ENCODE data around the gene SMYD3. TPM values are rescaled to one million over a fixed set of nuclear protein-coding genes. Genes with fewer than 3 reads are reported as not detected.
A peak's percentile ranks its signal among the peaks of the same experiment; 100 is the strongest.

Gene SMYD3
- total and polyA plus RNA-seq, 2 donors (not counting 1 experiment from before 2014, with no cell fraction given) = 69.4 to 83.1 TPM

DNA sequence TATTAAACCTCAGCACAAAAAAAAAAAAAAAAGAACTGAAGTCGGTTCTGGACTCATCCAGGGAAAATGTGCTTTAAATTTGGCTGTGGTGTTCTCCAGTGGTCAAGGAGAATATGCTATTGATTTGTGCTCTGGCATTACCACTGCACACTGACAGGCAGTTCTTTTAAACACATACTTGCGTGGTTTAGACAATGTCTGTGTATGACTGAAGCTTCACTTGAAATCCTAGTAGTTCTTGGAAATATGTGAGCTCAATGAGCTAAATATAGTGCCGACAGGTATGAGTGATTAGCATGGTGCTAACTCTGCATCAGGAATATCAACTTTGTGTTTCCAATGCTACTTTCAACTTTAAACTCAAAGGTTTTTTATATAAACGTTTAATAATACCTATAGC lies 415.6 kb downstream of the SMYD3 start:
- H3K27me3 ChIP-seq (ENCODE audit: control insufficient read depth, insufficient read depth, low read length) = no peaks in the 10 kb centered on the region
- H3K4me1 ChIP-seq (ENCODE audit: control insufficient read depth, extremely low read depth, insufficient read depth, low read length) = no peaks in the 10 kb centered on the region
- no peaks in the 10 kb centered on the region for H3K9me3 ChIP-seq (ENCODE audit: control insufficient read depth, insufficient read depth, low read depth, low read length)
- H3K9ac ChIP-seq (ENCODE audit: insufficient read depth, low read length) = no peak overlapping the region
- TF ChIP-seq CTCF (conservative IDR thresholded peaks at IDR 0.05 in 1 of 2, IDR thresholded peaks at IDR 0.05 in 1 of 2; ENCODE audit: low read depth in 1 of 2, low read length in 2 of 2) = no peak
- no peak for TF ChIP-seq EZH2 (IDR thresholded peaks at IDR 0.05; ENCODE audit: low read length, missing control alignments)
- no peaks in the 10 kb centered on the region for H4K20me1 ChIP-seq (ENCODE audit: control insufficient read depth, extremely low read depth, insufficient read depth, low read length)
- H2AFZ ChIP-seq (ENCODE audit: low read length) = no peak overlapping the region
- H3K4me2 ChIP-seq (ENCODE audit: extremely low read depth, insufficient read depth, low read length) = no peak overlapping the region
- peak in 1 of 2 donors; percentile 46 for DNase-seq (ENCODE audit: low read depth in 2 of 2)
- no peak overlapping the region for H3K4me3 ChIP-seq (replicated peaks in 1 of 4; ENCODE audit: control extremely low read depth in 1 of 4, insufficient read depth in 1 of 4, low read depth in 3 of 4, low read length in 4 of 4)
- H3K79me2 ChIP-seq (ENCODE audit: control insufficient read depth, insufficient read depth, low read length) = no peaks in the 10 kb centered on the region
- H3K27ac ChIP-seq (ENCODE audit: insufficient read depth, low read length) = no peak overlapping the region
- H3K36me3 ChIP-seq (ENCODE audit: control insufficient read depth, insufficient read depth, low read length) = no peaks in the 10 kb centered on the region

DNA sequence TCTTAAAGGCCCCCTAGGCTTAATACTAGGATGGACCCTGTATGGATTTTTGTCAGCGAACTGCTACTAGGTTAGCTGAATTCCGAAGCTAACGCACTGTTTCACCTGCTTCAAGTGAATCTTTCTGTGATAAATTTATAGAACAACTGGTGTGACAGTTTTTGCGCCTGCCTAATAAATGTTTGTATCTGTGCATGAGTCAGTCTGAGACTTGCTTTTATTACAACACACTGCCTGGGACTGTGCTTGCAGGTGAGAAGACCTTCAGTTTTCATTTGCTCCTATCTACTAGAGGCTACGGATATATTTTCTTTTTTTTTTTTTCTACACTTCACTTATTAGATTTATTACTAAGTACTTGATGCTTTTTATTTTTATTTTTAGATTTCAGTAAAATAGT lies 420.9 kb downstream of the SMYD3 start:
- H3K27ac ChIP-seq (ENCODE audit: insufficient read depth, low read length) = no peak overlapping the region
- H3K9ac ChIP-seq (ENCODE audit: insufficient read depth, low read length) = no peak overlapping the region
- H4K20me1 ChIP-seq (ENCODE audit: control insufficient read depth, extremely low read depth, insufficient read depth, low read length) = no peaks in the 10 kb centered on the region
- H3K36me3 ChIP-seq (ENCODE audit: control insufficient read depth, insufficient read depth, low read length) = no peaks in the 10 kb centered on the region
- no peaks in the 10 kb centered on the region for H3K79me2 ChIP-seq (ENCODE audit: control insufficient read depth, insufficient read depth, low read length)
- no peaks in the 10 kb centered on the region for H3K9me3 ChIP-seq (ENCODE audit: control insufficient read depth, insufficient read depth, low read depth, low read length)
- no peak overlapping the region for H2AFZ ChIP-seq (ENCODE audit: low read length)
- no peak overlapping the region for H3K4me2 ChIP-seq (ENCODE audit: extremely low read depth, insufficient read depth, low read length)
- H3K27me3 ChIP-seq (ENCODE audit: control insufficient read depth, insufficient read depth, low read length) = no peaks in the 10 kb centered on the region
- TF ChIP-seq CTCF (conservative IDR thresholded peaks at IDR 0.05 in 1 of 2, IDR thresholded peaks at IDR 0.05 in 1 of 2; ENCODE audit: low read depth in 1 of 2, low read length in 2 of 2) (no peak), EZH2 (IDR thresholded peaks at IDR 0.05; ENCODE audit: low read length, missing control alignments) (no peak)
- no peaks in the 10 kb centered on the region for H3K4me1 ChIP-seq (ENCODE audit: control insufficient read depth, extremely low read depth, insufficient read depth, low read length)
- no peak overlapping the region for H3K4me3 ChIP-seq (replicated peaks in 1 of 4; ENCODE audit: control extremely low read depth in 1 of 4, insufficient read depth in 1 of 4, low read depth in 3 of 4, low read length in 4 of 4)
- no peak for DNase-seq (ENCODE audit: low read depth in 2 of 2)

- no peaks in the 10 kb centered on the region for H3K79me2 ChIP-seq (ENCODE audit: control insufficient read depth, insufficient read depth, low read length)
- no peaks in the 10 kb centered on the region for H4K20me1 ChIP-seq (ENCODE audit: control insufficient read depth, extremely low read depth, insufficient read depth, low read length)
- H3K9ac ChIP-seq (ENCODE audit: insufficient read depth, low read length) = no peak overlapping the region
- H3K4me3 ChIP-seq (replicated peaks in 1 of 4; ENCODE audit: control extremely low read depth in 1 of 4, insufficient read depth in 1 of 4, low read depth in 3 of 4, low read length in 4 of 4) = no peak overlapping the region
- no peak overlapping the region for H3K27ac ChIP-seq (ENCODE audit: insufficient read depth, low read length)
- H3K4me1 ChIP-seq (ENCODE audit: control insufficient read depth, extremely low read depth, insufficient read depth, low read length) = no peaks in the 10 kb centered on the region
- TF ChIP-seq CTCF (conservative IDR thresholded peaks at IDR 0.05 in 1 of 2, IDR thresholded peaks at IDR 0.05 in 1 of 2; ENCODE audit: low read depth in 1 of 2, low read length in 2 of 2) (no peak), EZH2 (IDR thresholded peaks at IDR 0.05; ENCODE audit: low read length, missing control alignments) (no peak)
- H3K4me2 ChIP-seq (ENCODE audit: extremely low read depth, insufficient read depth, low read length) = no peak overlapping the region
- H3K36me3 ChIP-seq (ENCODE audit: control insufficient read depth, insufficient read depth, low read length) = no peaks in the 10 kb centered on the region
- DNase-seq (ENCODE audit: low read depth in 2 of 2) = no peak
- H2AFZ ChIP-seq (ENCODE audit: low read length) = no peak overlapping the region
- no peaks in the 10 kb centered on the region for H3K27me3 ChIP-seq (ENCODE audit: control insufficient read depth, insufficient read depth, low read length)
- no peaks in the 10 kb centered on the region for H3K9me3 ChIP-seq (ENCODE audit: control insufficient read depth, insufficient read depth, low read depth, low read length)
These were observed 423.7 kb downstream of the SMYD3 start for GRCh38 chr1:246083416-246083815.
